ENCODE results near the gene TEKT4.
A peak's percentile ranks its signal among the peaks of the same experiment; 100 is the strongest.
"Not testable (repeated sequence)": the region's sequence is repeated elsewhere in the genome, so short reads cannot be mapped to it uniquely, and the experiment has no call there.

The TEKT4 gene

GRCh38 chr2:94871226-94872087, at the start of gene TEKT4:
TSS of gene TEKT4 (plus strand) at chr2:94871430. CDS start at chr2:94871580, 150 bp downstream.
- DNase-seq: no peak

DNA sequence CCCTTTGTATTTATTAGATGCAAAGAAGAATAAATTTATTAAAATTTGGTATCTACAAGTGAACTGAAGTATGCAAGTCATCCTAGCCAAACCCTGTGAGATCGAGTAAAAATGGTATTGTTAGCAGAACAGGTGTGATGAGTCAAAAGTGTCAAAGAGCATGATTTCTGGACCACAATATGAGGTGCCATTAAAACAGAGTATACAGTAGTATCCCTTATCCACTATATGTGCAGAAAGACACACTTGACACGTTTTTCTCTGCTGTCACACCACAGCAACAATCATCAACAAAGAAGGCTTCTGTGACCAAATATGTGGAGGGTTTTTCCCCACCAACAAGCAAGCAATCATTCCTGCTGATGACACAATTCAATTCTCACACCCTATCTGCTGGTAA, 32.0 kb upstream of the TEKT4 start:
- not testable (repeated sequence) for DNase-seq

DNA sequence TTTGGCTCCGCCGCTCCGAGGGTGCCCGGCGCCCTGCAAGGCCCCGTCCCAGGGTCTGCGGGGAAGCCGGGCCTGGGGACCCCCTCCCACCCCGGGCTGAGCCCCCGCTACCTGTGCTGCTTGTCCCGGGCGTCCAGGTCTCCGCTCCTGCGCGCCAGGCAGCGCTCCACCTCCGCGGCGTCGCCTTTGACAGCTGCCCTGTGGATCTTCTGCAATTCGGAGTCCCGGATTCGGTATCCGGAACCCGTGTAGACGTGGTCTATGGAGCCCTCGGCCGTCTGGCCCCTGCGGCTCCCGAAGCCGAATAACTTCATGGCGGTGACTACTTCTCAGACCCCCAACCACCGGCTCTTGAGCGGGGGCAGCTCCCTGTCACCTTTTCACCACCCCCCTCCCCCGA, 14.4 kb upstream of the TEKT4 start:
- DNase-seq: not testable (repeated sequence)

- not testable (repeated sequence) for DNase-seq
Observed at GRCh38 chr2:94857367-94858162, 13.7 kb upstream of the TEKT4 start.

DNA sequence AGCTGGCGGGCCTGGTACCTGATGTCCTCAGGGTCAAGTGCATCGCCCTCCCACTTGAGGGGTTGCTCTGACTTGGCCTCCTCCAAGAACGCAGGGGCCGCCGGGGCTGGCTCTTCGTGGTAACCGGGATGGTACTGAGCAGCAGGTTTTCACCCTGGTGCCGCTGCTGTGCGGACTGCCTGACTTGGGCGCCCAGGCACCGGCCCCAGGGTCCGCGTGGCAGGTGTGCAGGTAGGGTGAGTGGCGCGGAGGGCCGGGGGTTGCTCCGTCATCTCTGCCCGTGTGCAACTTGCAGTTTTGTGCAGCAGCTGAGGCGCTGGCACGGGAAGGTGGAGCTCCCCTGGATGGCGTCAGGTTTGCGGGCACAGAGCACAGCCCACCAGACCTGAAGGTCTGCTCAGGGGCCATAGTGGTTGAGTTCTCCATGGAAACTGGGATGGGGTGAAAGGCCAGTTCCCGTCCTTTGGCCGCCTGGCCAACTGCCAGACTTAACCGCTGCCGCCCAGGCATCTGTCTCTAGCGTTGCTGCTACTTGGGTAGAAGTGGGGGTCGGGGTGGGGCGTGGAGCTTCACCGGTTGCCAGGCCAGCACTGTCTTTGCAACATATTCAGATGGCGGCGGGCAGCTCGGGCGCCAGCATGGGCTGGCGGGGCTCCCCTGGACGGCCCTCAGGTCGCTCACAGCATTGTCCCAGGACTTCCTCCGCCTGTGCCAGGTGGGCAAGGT, 12.9 kb upstream of the TEKT4 start:
- not testable (repeated sequence) for DNase-seq

GRCh38 chr2:94861308-94862152, 9.7 kb upstream of the TEKT4 start:
- DNase-seq: no peak

- DNase-seq: not testable (repeated sequence)
Observed at GRCh38 chr2:94862903-94863302, 8.3 kb upstream of the TEKT4 start.

GRCh38 chr2:94869131-94869530, 2.1 kb upstream of the TEKT4 start:
- no peak for DNase-seq

- no peak for DNase-seq
Observed at GRCh38 chr2:94869552-94870439, 1.4 kb upstream of the TEKT4 start.

DNA sequence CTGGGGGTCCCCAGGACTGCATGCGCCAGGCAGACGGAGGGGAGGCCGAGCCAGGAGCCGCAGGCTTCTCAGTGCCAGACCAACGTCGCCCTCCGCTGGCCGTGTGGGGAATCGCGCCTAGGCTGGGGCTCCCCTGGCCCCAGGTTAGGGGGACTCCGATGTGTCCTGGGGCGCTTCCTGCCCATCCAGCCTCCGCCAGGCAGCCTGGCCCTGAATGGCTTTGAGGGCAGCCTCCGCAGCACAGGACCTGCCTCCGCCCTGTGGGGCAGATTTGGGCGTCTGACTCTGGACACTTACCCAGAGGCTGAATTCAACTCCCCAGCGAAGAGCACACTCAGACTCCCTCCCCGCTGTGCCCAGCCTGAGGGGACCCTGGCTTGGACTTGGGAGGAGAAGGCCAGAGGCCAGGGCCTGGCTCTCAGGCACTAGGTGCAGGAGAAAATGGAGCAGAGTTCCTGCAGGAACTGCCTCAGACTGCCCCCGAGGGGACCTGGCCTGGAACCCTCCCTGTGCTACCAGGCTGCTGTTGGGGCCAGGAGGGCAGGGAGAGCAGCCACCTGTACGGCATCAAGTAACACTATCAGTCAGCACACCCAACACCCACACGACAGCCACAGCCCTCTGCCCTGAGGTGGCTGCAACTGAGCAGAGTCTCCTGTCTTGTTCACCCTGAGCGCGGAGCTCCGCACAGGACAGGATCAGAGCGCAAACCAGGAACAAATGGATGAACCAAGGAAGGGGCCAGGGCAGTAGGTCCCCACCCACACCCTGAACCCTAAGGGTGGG, 597 bp upstream of the TEKT4 start:
- peak; percentile 73 for DNase-seq

DNA sequence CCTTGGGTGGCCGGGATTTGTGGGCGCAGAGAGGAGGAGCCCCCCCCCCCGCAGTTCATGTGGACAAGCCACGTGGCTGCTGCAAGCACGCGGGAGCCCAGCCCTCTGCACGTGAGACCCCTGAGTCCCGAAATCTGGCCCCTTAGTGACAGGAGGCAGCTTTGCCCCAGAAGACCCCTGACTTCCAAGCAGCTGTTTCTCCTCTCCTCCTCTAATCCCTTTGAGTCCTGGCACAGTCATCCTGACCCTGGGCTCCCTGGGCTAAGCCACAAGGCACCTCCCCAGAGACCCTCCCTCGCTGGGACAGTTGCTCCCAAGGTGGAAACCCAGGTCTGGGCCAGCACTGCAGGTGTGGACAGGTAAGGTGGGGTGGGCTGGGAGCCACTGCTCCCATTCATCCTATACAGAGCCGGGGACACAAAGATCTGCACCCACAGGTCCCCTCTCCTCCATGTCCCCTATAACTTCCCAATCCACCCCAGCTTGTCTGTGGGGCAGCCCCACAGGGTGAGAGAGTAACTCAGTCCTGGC, 923 bp downstream of the TEKT4 start:
- DNase-seq: no peak

DNA sequence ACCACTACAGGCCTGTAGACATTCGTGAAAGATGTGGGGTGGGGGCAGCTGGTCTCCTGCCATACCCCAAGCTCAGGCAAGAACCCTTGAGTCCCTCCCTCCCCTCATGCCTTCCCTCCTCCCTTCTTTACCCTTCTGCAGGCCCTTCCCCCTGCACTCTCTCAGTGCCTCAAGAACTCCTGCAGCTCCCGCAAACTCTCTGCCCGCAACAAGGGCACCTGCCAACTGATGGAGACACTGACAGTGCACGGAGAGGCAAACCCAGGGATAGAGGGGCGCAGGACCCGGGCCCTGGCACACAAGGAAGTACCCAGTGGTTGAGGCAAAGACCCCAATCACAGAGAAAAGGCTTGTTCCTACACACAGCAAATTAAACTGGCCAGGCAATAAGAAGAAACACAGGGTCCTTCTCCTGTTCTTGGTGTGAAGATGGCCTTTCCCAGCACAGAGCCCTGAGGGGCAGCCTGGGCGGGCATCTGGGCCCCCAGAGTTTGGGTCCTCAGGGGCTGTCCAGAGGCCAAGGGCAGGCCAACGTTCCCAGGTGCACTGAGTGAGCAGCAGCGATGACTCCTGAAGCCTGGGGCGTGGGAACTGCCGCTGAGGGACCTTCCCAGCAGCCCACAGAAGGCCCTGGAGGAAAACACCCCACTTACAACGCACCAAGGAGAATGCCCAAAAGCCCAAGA, 1.6 kb downstream of the TEKT4 start:
- no peak for DNase-seq

- DNase-seq: no peak
Observed at GRCh38 chr2:94873362-94874276, 2.4 kb downstream of the TEKT4 start.

- DNase-seq: peak; percentile 86
Observed at GRCh38 chr2:94874277-94874997, 3.2 kb downstream of the TEKT4 start.

DNA sequence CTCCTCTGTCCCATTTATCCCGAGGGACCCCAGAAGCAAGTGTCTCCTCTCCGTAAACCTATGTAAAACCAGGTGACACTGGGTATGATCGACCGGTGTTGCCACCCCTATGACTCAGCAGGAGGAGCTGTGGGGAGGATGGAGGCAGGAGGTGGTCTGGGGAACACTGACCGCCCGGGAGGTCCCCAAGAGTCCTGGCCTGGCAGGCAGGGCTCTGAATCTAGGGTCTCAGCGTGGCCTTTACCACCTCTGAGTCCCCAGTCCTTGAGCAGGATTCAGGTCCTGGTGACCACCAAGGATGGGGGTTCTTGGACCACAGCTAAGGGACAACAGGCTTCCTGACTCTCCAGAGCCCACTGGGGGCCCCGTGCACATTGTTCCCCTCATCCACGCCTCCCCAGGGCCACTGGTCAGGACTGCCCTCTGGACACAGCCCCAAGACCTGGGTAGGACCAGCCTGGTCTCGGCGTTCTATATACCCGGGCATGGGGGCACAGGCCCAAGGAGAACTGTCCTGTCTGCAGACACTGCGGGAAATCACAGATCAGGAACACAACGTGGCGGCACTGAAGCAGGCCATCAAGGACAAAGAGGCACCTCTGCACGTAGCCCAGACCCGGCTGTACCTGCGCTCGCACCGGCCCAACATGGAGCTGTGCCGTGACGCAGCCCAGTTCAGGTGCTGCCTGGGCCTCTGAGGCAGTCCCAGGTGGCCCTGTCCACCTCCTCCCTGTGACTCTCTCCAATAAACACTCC, 4.0 kb downstream of the TEKT4 start:
- no peak for DNase-seq

DNA sequence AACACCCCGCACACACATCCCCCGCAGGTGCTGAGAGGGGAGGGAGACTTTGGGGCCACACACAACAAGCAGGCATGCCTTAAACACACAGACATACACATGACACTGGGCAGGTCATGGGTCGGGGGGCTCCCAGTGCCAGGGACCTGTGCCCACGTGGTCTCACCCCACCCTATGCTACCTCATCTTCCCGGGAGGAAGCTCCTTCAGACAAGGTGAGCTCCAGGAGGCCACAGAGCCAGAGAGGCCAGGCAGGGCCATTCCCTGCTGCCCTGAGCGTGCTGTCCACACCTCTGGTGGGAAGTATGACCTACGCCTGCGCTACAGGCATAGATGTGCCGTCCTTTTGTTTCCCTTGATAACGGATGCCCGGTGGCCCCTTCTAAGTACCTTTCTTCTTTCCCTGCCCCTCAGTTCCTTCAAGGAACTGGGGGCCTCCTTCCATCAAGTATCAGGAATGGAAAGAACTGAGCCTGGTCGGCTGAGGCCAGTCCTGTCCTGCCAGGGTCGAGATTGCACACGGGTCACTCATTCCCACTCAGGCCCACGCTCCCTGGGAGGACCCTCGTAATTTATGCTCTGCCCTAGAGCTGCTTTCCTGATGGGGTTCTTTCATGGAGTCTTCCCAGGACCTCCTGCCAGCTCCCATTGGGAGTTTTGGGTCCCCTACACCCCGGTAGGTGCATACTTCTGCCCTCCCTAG, 4.7 kb downstream of the TEKT4 start:
- DNase-seq: no peak

Data from stimulated activated CD8-positive, alpha-beta memory T cell treated with anti-CD3 and anti-CD28 coated beads, Interleukin-4, amount 100 ng/mL, for 48 hours (primary cell).